HFF-Myc (cell line): ENCODE results near the gene DNAH8.

Source experiments
- DNase-seq: peaks from one replicate; pipeline ENCODE4 v3.0.0-alpha.2; 2011; ENCODE audit warnings: low read depth; ENCODE audit errors: extremely low read depth
- H3K4me3 ChIP-seq: replicated peaks from 2 replicates; pipeline ENCODE4 v1.5.1; 2011; ENCODE audit warnings: low read depth, mild to moderate bottlenecking, control low read depth, low read length
- CTCF ChIP-seq: IDR thresholded peaks from 2 replicates; pipeline ENCODE4 v1.5.1; 2012; ENCODE audit warnings: mild to moderate bottlenecking, low read depth, low read length, control low read depth; ENCODE audit errors: missing control alignments

DNAH8 gene

GRCh38 chr6:38739532-38739931, 24.4 kb downstream of the DNAH8 start:
- TF ChIP-seq CTCF: no peak
- no peak overlapping the region for H3K4me3 ChIP-seq
- no peak for DNase-seq

GRCh38 chr6:38749473-38749872, 34.4 kb downstream of the DNAH8 start:
- no peak for DNase-seq

GRCh38 chr6:38750968-38751615, 36.0 kb downstream of the DNAH8 start:
- DNase-seq: no peak
- no peak for TF ChIP-seq CTCF
- H3K4me3 ChIP-seq: no peak overlapping the region

More at GRCh38 chr6:38749473-38749872, 34.4 kb downstream of the DNAH8 start:
- no peak overlapping the region for H3K4me3 ChIP-seq
- TF ChIP-seq CTCF: no peak

DNA sequence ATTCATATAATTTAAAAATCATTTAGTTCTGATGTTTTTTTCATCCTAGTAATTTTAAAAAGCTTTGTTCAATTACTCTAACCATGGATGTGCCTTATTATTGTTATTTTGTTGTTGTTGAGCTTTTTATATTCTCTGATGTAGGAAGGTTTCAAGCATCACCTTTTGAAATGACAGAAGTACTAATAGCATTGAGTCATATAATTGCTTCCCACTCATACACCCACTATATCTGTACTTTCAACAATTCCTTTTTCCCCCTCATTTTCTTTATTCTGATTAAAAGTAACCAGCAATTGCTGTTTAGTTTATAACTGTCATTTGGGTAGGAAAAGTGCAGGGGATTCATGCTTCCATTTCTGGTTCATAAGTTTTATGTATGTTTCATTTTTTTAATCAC, 38.6 kb downstream of the DNAH8 start:
- no peak overlapping the region for H3K4me3 ChIP-seq
- DNase-seq: no peak
- TF ChIP-seq CTCF: no peak

DNA sequence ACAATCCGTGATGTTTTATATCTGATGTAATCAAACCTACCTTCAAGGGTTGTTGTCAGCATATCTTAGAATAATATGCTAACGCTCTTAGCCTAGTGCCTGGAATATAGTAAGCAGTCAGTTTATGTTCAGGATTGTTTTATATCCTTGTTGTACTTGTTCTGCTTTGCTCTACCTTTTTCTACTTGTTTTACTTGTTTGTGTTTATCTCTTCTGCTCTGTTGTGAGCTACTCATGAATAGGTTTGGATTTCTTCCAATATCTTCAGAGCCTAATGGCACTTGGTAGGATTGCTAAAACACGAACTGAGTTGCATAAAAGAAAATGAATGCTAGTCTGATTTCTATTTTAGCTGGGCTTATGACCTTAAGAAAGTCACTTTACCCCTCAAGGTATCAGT, 40.1 kb downstream of the DNAH8 start:
- TF ChIP-seq CTCF: no peak
- no peak for DNase-seq
- no peak overlapping the region for H3K4me3 ChIP-seq

DNA sequence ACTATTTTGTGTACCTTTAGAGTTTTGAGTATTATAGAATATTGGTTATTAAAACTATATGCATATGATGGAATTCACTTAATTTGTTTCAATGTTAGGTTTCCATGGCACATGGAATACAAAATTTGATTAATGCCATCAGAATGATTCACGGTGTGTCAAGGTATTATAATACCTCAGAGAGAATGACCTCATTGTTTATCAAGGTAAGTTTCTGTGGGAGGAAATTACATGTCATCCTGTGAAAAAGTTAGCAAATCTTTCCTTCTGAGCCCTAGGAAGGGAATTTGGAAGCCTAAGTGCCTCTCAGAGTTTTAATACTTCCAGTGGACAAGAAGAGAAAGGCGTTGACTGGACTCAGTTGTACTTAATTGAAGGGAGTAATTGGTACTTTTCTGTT, 40.8 kb downstream of the DNAH8 start:
- no peak overlapping the region for H3K4me3 ChIP-seq

More for the DNA sequence above, 40.8 kb downstream of the DNAH8 start:
- no peak for TF ChIP-seq CTCF
- DNase-seq: no peak
